Fibroblast of skin of left biceps (primary cell): ENCODE measurements around the gene DRAP1.

ENCODE experiments used
- DNase-seq, 2 experiments: peaks; one replicate each; pipeline ENCODE4 v3.0.0-alpha.2; 2013; ENCODE audit warnings: low read depth in 2 of 2

The DRAP1 gene, protein sequence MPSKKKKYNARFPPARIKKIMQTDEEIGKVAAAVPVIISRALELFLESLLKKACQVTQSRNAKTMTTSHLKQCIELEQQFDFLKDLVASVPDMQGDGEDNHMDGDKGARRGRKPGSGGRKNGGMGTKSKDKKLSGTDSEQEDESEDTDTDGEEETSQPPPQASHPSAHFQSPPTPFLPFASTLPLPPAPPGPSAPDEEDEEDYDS

DNA sequence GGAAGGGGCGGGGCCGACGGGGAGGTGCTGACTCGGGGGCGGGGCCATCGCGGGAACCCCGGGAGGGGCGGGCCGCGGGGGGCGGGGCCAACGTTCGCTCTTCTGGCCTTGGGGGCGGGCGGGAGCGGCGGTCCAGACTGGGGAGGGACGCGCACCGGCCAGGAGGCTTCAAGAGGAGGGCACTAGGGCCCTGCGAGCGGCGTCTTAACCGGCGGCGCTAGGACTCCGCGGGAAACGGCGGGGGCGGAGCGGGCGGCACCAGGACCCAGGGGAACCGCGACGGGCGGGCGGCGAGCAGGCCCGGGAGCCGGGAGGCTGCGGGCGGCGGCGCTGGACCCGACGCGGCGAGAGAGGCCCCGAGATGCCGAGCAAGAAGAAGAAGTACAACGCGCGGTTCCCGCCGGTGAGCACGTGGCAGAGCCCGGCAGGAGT, at the start of gene DRAP1:
Gene DRAP1 (plus strand): TSS at position 286 of the 432 bp plus-strand sequence. CDS start 76 bp downstream, at position 362.
- DNase-seq: peak; percentile 96 to 97

DNA sequence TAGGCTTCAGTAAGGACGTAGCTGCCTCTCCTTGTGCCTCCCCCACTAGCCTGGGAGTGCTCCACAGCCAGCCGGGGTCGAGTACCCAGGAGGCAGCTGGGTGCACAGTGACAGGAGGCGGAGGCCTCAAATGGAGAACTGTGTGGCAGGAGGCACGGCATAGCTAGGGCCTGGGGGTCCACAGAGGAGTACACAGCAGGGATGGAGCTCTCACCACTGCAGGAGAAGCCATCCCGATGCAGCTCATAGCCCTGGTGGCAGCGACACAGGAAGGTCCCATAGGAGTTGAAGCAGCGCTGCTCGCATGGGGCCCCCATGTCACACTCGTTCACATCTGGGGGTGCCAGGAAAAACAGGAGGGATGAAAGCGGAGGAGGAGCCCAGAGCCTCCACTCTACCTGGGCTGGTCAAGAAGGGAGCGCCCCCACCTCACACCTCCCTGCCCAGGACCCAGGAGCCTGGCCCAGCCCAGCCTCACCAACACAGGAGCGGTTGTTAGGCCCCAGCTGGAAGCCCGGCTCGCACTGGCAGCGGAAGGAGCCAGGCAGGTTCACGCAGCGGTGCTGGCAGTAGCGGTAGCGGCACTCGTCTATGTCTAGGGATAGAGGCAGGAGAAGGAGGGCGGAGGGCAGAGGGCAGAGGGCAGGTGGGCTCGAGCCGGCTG, 49.5 kb upstream of the DRAP1 start:
- no peak for DNase-seq

DNA sequence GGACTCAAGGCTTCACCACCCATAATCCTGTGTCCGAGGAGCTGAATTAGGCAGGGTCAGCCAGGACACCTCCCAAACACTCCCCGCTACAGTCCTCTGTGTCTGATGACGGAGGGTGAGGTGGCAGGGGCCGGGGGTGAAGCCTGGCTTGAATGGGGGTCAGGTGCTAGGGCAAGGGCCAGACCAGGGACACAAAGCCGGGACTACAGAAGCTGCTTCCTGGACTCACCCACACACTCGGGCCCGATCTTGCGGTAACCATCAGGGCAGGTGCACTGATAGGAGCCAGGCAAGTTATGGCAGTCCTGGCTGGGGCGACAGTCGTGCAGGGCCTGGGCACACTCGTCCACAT, 48.9 kb upstream of the DRAP1 start:
- DNase-seq: no peak

DNA sequence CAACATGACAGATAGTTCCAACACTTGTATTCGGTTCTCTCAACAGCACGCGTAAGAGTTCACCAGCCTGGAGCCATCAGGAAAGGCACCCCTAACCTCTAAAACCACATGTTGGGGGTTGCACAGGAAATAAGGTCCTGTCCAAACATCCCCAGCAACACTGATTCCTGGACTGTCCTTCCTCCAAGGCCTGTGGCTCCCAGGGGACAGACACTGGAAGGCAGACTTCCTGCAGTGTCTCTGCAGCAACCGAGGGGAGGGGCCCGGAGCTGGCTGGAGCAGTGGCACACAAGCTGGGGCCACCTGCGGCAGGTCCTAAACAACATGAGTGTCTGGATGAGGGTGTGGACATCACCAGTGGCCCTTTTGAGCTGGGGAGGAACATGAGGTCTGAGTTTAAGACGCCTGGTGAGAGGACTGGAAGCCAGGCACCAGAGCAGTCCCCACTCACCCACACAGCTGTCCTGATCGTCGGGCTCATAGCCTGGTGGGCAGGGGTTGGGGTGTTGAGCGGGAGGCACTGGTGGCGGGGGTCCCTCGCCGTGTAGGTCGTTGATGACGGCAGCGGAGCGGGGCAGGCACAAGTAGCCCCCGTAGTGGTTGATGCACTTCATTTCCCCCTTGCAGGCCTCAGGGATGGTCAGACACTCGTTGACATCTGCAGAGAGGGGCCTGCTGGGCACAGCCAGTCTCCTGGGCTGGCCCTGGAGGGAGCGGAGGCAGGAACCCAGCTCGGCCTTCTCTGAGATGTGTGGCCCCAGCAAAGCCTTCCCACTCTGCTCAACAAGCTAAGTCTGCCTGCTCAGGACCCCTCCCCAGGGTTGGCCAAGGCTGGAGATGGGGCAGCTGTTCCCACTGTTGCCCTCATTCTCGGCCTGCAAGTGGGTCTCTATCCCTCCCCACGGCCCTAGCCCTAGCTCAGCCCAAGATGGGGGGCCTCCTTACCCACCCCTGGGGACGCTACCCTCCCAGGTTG, 48.2 kb upstream of the DRAP1 start:
- no peak for DNase-seq

DNA sequence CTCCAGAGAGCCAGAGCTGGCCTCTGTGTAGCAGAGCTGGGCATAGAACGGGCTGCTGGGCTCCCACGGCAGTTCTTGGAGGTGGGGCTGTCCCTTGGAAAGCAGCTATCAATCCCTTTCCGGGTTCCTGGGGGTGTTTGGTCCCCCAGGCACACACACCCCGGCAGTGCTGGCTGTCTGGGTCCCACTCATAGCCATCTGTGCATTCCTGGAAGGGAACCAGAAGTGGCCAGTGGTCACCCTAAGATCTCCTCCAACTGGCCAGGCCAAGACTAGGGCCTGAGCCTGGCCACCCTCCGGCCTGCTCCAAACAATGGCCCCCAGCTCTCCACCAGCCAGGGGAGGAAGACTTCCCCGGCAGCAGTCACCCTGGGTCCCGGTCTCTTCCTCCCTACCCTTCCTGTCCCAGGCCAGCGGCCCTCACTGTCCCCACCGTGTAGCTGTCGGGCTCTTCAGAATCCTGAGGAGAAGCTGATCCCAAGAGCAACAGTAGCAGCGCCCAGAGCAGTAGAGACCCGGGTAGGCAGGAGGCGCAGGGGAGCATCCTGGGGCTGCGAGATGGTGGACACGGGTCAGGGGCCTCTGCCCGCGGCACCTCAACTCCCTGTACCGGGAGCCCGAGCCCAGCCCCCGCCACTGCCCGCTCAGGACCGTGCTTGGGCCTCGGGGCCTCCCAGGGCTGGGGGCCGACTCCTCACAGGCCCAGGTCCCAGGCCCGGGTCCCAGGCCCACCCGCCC, 47.2 kb upstream of the DRAP1 start:
- no peak for DNase-seq

DNA sequence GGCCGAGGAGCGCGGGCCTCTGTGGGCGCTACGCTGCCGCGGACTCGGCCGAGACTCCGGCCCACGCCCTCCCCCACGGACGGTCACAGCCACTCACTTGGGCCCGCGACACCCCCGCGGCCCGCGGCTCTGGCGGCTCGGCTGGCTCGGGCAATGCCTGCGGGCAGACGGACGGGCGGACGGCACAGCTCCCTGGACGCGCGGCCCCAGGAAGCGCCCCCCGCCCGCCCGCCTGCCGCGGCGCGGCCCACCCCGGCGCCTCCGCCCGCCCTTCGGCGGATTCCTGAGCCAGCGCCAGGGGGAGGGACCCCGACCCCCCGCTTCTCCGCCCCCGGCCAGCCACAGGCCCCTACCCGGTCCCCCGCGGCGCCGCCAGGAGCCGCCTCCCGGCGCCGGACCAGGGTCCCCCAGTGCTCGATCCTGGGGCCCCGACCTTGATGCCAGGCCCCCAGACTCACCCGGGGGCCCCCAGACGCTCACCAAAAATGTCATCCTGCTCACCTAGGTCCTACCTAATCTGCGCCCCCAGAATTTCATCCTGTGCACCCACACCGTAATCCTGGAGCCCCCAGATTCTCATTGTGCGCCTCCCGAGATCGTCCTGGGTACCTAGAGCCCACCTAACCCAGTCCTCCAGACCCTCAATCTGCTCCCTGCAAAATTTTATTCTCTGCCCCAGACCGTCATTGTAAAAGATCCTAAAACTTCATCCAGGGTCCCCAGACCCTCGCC, 46.5 kb upstream of the DRAP1 start, which contains the start of gene EFEMP2:
Gene EFEMP2 (minus strand): TSS at position 215 of the 732 bp plus-strand sequence. CDS start 446 bp downstream, outside the sequence.
- DNase-seq: no peak

DNA sequence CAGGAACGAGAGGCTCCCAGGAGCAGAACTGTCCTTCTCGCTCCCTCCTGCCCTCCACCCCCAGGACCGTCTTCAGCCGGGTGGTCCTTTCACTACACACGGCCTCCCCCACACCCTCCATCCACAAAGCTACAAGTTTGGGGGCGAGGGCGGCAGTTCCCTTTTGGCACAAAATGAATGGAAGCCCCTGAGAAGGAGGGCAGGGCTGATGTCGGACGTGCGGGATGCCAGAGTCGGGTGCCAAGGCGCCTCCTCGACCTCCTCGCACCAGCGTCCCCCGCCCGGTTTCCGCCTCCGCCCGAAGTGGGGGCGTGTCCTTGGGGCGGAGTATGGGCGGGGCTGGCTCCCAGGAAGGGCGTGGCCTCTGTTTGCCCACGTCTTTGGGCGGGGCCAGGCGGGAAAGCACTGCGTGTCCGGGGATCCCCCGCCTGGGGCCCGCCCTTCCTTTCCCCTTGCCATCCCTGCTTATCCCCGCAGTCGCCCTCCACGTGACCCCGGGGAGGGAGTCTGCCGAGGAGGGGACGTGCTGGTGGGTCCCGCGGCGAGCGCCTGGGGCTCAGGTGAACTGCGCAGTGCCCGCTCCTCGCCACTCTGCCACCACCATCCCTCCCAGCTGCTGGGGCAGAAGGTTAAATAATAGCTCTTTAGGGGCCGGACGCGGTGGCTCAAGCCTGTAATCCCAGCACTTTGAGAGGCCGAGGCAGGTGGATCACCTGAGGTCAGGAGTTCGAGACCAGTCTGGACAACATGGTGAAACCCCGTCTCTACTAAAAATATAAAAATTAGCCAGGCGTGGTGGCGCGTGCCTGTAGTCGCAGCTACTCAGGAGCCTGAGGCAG, 45.7 kb upstream of the DRAP1 start:
- peak; percentile 75 for DNase-seq

DNA sequence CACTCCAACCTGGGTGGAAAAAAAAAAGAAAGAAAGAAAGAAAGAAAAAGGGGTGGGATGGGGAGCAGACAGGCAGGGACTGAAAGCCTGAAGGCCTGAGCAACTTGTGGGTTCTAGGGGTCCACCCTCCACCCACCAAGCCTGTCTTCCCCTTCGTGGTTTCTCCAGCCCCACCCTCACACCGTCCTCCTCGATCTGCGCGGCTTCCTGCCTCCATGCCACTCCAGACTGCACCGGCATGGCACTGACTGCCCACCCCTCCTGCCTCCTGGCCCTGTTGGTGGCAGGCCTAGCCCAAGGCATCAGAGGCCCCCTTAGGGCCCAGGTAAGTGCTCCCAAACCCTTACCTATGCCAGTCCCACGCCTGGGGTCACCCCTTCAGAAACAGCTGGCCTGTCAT, 39.6 kb upstream of the DRAP1 start, which contains the start of gene CTSW:
Gene CTSW (plus strand): TSS at position 221 of the 400 bp plus-strand sequence. CDS start 18 bp downstream, at position 239.
- no peak for DNase-seq

DNA sequence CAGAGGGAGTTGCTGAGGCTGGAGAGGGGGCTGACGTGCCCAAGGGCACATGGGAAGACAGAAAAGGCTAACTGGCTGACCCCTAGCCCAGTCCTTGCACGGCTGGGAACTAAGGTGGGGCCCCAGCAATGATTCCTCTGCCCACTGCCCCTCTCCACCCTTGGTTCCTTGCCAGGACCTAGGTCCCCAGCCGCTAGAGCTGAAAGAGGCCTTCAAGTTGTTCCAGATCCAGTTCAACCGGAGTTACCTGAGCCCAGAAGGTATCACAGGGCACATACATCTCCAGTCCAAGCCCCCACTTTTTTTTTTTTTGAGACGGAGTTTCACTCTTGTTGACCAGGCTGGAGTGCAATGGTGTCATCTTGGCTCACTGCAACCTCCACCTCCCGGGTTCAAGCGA, 39.2 kb upstream of the DRAP1 start:
- no peak for DNase-seq

DNA sequence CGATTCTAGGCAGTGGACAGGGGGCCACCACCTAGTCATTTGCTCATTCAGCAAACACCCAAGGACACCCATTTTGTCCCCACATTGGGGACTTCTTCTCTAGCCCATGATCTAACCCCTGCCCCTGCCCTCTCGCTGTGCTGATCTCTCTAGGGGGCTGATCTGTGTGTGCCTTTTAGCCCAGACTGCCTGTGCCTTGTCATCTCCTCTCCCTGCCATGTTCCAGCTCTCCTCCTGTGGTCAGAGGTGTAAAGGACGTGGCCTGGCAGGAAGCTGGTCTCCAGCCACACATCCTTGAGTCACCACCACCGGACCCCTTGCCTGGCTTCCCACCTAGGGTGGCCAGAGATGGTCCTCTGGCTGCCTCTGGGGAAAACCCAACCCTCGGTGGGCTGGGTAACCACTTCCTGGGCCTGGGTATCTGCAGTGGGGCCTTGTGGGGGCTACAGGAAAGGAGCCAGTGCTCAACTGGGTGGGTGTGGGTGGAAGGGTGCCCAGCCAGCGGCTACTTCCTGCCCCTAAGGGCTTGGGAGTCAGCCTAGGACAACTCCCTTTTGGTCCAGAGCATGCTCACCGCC, 38.3 kb upstream of the DRAP1 start:
- DNase-seq: no peak

DNA sequence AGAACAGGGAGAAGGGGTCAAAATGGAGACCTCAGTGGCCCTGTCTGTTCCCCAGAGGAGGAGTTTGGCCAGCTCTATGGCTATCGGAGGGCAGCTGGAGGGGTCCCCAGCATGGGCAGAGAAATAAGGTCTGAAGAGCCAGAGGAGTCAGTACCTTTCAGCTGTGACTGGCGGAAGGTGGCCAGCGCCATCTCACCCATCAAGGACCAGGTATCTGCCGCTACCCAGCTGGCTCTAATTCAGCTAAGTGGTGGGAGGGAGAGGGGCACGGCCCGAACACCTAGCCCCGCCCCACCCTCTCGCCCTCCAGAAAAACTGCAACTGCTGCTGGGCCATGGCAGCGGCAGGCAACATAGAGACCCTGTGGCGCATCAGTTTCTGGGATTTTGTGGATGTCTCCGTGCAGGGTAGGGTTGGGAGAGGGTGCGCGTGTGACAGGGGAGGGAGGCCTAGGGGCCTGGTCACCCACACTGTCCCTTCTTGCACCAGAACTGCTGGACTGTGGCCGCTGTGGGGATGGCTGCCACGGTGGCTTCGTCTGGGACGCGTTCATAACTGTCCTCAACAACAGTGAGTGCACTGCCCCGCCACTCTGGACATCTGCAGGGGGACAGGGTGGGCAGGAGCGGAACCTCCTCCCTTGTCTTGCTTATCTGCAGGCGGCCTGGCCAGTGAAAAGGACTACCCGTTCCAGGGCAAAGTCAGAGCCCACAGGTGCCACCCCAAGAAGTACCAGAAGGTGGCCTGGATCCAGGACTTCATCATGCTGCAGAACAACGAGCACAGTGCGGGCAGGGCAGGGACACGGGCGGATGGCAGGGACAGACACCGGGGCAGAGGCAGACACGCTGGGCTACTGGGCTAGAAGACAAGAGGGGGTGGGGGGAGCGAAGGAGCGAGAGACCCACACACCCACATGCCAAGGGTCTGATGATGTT, 36.8 kb upstream of the DRAP1 start:
- DNase-seq: no peak

DNA sequence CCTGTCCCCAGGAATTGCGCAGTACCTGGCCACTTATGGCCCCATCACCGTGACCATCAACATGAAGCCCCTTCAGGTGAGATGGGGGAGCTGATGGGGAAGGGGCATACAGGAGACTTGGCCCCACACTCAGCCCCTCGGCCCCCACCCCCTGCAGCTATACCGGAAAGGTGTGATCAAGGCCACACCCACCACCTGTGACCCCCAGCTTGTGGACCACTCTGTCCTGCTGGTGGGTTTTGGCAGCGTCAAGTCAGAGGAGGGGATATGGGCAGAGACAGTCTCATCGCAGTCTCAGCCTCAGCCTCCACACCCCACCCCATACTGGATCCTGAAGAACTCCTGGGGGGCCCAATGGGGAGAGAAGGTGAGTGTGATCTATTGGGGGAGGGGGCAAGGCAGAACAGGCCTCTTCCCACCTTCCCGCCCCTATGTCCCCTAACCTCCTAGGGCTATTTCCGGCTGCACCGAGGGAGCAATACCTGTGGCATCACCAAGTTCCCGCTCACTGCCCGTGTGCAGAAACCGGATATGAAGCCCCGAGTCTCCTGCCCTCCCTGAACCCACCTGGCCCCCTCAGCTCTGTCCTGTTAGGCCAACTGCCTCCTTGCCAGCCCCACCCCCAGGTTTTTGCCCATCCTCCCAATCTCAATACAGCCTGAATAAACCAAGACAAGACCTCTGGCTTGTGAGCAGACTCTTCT, 36.0 kb upstream of the DRAP1 start:
- DNase-seq: no peak

DNA sequence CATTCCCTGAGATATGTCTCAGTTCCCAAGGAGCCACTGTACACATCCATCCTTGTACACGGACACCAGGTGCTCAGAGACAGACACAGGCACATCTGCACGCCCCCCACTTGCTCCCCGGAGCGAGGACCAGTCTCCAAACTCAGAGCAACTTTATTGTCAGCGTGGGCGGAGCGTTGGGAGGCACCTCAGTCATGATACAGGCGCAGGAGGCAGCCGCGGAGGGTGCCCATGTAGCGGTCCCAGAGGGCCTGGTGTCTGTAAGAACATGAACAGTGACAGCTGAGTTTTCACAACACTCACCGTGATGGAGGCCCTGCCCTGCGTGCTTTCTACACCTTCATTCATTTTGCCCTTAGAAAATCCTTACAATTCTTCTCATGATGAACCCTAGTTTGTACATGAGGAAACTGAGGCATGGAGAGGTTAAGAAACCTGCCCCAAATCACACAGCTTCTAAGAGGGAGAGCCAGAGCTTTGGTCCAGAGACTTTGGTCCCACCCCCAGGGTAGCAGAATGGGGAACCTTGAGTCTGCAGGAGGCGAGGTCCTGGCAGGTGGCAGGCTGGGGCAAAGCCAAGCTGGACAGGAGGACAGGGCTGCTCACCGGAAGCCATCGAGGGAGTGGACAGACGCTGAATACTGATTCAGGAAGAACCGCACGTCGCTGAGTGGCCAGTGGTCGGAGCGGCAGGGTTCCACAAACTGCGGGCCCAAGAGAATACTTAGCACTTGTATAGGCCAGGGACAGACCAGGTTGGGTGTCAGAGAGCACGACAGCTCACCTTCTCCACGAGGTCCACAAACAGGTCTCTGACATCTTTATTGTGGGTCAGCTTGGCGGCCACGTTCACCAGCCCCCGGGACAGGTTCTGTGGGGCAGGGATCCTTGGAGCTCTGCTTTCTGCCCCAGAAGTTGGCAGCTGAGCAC, 35.2 kb upstream of the DRAP1 start:
- DNase-seq: no peak

DNA sequence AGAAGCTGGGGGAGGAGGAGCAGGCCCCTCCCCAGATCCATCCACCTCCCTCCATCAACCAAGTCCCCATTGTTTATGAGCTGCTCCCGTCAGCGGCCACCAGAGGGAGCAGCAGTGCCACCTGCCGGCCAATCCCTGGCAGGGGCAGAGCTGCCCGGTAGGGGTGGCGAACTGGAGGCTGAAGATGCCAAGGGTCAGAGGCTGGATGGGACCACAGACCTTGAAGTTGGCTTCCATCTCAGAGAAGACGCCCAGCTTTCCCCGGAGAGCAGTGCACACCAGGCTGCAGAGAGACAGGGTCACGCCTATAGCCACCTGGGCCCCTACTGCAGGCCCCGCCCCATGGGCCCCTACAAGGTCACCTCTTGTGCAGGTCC, 34.5 kb upstream of the DRAP1 start:
- no peak for DNase-seq

DNA sequence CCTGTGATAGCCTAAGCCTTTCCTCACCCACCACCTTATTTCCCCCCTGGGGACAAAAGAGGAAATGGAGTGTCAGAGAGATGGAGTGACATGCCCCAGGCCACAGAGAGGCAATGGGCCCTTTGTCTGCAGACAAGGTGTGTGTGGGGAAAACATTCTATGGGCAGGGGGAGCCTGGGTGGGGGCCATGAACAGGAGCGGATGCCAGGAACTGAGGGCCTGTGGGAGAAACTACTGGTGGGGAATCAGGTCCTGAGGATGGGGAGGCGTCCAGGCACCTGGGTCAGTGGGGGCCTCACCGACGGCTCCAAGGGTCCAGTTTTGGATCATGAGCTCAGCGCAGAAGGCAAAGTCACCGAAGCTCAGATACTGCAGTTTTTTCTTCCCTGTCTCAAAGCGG, 34.0 kb upstream of the DRAP1 start:
- DNase-seq: no peak

DNA sequence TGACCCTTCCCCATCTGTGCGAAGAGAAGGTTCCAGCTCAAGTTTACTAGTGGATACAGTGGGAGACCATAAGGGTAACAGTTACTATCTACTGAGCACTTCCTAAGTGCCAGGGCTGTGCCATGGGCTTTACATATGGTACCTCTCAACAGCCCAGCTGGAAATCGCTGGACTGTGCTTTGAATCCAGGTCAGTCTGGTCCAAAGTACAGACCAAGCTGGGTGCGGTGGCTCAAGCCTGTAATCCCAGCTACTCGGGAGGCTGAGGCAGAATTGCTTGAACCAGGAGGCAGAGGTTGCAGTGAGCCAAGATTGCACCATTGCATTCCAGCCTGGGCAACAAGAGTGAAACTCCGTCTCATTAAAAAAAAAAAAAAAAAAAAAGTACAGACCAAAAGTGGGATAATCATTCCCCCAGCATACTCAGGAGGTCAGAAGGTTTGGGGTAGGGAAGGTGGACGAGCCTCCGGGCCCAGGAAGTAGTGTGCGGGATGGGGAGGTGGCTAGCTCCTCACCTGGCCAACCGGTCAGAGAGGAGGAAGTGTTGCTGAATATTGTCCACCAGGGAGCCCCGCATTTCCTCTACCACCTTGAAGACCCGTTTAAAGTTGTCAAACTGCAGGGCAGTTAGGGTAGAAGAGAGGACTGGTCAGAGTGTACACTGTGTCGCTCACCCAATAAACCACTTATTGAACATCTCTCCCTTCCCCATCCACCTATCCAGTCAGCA, 33.3 kb upstream of the DRAP1 start:
- no peak for DNase-seq
